ENCODE results near the gene IVD. TPM values are rescaled to one million over a fixed set of nuclear protein-coding genes. Genes with fewer than 3 reads are reported as not detected.

The IVD gene
- total RNA-seq, 8 experiments from 2014 or later = 20.3 to 93.9 (median 33.7) TPM

GRCh38 chr15:40410476-40410875, 4.9 kb downstream of the IVD start:
- in situ Hi-C loops (cut with MboI; ENCODE audit: low pct_unique_long_range_greater_than_20kb in 2 of 9, low sequenced_read_pairs in 9 of 9, unreplicated experiment in 9 of 9) = no loop called here
- no peak for ATAC-seq (replicated peaks in 6 of 8)
- Histone ChIP-seq H3K4me1 (replicated peaks in 1 of 2) (peaks cover 9 to 12% of the 10 kb centered on the region in 2 donors), H3K4me3 (no peak overlapping the region), H3K27ac (no peak overlapping the region)
- WGBS, 10 experiments = 83 to 100% (median 93%) methylated on average over 2 to 8 of the region's 11 CpGs; no CpG with 5 or more reads in 2 of the 10 experiments

- no peak overlapping the region for H3K27ac ChIP-seq
- 67 to 91% (median 81%) methylated on average over 1 to 6 of the region's 7 CpGs; no CpG with 5 or more reads in 1 of the 10 experiments for WGBS, 10 experiments
- in situ Hi-C loops (cut with MboI; ENCODE audit: low pct_unique_long_range_greater_than_20kb in 2 of 9, low sequenced_read_pairs in 9 of 9, unreplicated experiment in 9 of 9) = no loop called here
- ATAC-seq (replicated peaks in 6 of 8) = no peak
- H3K4me1 ChIP-seq (replicated peaks in 1 of 2) = peaks cover 0 to under 1% of the 10 kb centered on the region in 2 donors
- no peak overlapping the region for H3K4me3 ChIP-seq
These were observed 6.6 kb downstream of the IVD start for GRCh38 chr15:40412095-40412759.

DNA sequence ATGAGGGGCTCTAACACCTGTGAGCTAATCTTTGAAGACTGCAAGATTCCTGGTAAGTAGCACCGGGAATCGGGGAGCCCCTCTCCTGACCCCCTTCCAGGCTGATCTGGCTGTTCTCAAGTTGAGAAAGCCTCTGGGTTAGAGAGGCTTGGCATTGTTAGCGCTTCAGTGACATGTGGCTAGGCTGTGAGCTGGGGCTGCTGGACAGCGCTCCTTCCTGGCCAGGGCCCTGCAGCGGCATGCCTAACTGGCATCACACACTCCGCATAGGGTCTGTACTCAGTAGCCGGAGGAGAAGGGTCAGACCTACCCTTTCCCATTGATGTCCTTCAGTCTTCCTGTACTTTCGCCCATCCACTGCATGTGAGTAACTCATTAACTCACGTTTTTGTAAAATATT, 7.4 kb downstream of the IVD start:
- ATAC-seq (replicated peaks in 6 of 8) = no peak
- Histone ChIP-seq H3K4me1 (replicated peaks in 1 of 2) (no peaks in the 10 kb centered on the region), H3K27ac (no peak overlapping the region), H3K4me3 (no peak overlapping the region)
- in situ Hi-C loops (cut with MboI; ENCODE audit: low pct_unique_long_range_greater_than_20kb in 2 of 9, low sequenced_read_pairs in 9 of 9, unreplicated experiment in 9 of 9) = no loop called here
- WGBS, 10 experiments = 40 to 100% (median 78%) methylated on average over 1 to 8 of the region's 9 CpGs; no CpG with 5 or more reads in 2 of the 10 experiments

DNA sequence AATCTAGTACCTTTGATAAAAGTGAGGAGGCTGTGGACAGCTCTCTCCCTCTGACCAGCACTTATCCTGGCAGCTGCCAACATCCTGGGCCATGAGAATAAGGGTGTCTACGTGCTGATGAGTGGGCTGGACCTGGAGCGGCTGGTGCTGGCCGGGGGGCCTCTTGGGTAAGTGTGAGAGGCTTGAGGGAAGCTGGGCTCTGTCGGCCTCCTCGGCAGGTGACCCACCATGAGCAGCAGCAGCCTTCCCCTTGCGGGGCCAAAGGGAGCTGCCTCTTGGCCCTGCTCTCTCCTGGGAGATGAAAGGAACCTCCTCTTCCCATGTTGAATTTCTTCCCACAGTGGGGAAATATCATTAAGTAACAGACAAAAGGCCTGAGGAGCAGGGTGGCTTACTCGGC, 9.2 kb downstream of the IVD start:
- 87 to 100% (median 100%) methylated on average over 1 to 5 of the region's 7 CpGs; no CpG with 5 or more reads in 4 of the 10 experiments for WGBS, 10 experiments
- no peak for ATAC-seq (replicated peaks in 6 of 8)
- in situ Hi-C loops (cut with MboI; ENCODE audit: low pct_unique_long_range_greater_than_20kb in 2 of 9, low sequenced_read_pairs in 9 of 9, unreplicated experiment in 9 of 9) = no loop called here

GRCh38 chr15:40415226-40415625, 9.6 kb downstream of the IVD start:
- Histone ChIP-seq H3K4me1 (replicated peaks in 1 of 2) (no peaks in the 10 kb centered on the region), H3K4me3 (no peak overlapping the region), H3K27ac (no peak overlapping the region)
- WGBS, 10 experiments = 77 to 100% (median 98%) methylated on average over 1 to 9 of the region's 10 CpGs; no CpG with 5 or more reads in 2 of the 10 experiments
- no peak for ATAC-seq (replicated peaks in 6 of 8)
- in situ Hi-C loops (cut with MboI; ENCODE audit: low pct_unique_long_range_greater_than_20kb in 2 of 9, low sequenced_read_pairs in 9 of 9, unreplicated experiment in 9 of 9) = no loop called here

More for the DNA sequence above, 9.2 kb downstream of the IVD start:
- Histone ChIP-seq H3K4me3 (no peak overlapping the region), H3K4me1 (replicated peaks in 1 of 2) (no peaks in the 10 kb centered on the region), H3K27ac (no peak overlapping the region)

DNA sequence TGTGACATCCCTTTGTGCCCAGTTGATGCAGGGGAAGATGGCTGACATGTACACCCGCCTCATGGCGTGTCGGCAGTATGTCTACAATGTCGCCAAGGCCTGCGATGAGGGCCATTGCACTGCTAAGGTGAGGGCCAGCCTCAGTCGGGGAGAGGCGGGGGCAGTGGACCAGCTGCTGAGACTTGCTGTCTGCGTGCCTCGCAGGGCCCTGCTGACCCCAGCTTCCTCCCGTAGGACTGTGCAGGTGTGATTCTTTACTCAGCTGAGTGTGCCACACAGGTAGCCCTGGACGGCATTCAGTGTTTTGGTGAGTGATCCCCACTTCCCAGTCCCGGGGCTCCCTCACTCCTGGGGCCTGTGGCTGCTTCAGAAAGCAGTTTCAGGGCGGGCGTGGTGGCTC, 10.5 kb downstream of the IVD start:
- in situ Hi-C loops (cut with MboI; ENCODE audit: low pct_unique_long_range_greater_than_20kb in 2 of 9, low sequenced_read_pairs in 9 of 9, unreplicated experiment in 9 of 9) = no loop called here
- Histone ChIP-seq H3K27ac (no peak overlapping the region), H3K4me1 (replicated peaks in 1 of 2) (no peaks in the 10 kb centered on the region), H3K4me3 (no peak overlapping the region)
- 60 to 92% (median 89%) methylated on average over 1 to 7 of the region's 14 CpGs; no CpG with 5 or more reads in 7 of the 10 experiments for WGBS, 10 experiments
- no peak for ATAC-seq (replicated peaks in 6 of 8)

GRCh38 chr15:40418126-40418525, 12.5 kb downstream of the IVD start:
- H3K4me3 ChIP-seq = no peak overlapping the region
- H3K27ac ChIP-seq = no peak overlapping the region
- WGBS, 10 experiments = 79 to 100% (median 93%) methylated on average over 1 to 5 of the region's 10 CpGs; no CpG with 5 or more reads in 2 of the 10 experiments
- ATAC-seq (replicated peaks in 6 of 8) = no peak
- in situ Hi-C loops (cut with MboI; ENCODE audit: low pct_unique_long_range_greater_than_20kb in 2 of 9, low sequenced_read_pairs in 9 of 9, unreplicated experiment in 9 of 9) = no loop called here
- H3K4me1 ChIP-seq (replicated peaks in 1 of 2) = peaks cover 0 to 2% of the 10 kb centered on the region in 2 donors

DNA sequence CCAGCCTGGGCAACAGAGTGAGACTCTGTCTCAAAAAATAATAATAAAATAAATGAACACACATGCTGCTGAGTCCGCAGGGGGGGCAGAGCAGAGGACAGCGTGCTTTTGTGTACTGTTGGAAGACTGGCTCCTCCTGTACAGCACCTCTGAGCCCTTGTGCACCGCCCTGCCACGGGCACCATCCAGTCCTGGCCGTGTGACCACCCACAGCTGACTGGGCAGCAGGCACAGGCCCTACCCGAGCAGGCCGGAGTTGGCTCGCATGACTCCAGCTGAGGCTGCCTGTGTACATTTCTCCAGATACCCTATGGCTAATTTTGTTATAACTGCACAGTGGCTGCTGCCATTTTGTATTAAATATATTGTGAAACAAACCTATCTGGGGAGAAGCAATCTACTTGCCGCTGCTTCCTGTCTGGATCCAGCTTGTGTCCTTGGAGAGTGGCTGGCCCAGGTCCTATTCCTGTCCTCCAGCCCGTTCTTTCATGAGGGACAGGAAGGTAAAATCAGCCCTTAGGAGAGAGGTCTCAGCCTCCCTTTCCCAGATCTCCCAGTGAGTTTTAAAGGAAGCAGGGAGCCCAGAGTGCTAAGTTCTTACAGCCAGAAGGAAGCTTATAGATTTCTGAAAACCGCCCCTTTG, 14.6 kb downstream of the IVD start:
- Histone ChIP-seq H3K27ac (no peak overlapping the region), H3K4me1 (replicated peaks in 1 of 2) (peaks cover 0 to 2% of the 10 kb centered on the region in 2 donors), H3K4me3 (no peak overlapping the region)
- peak in 1 of 8 experiments; percentile 22 for ATAC-seq (replicated peaks in 6 of 8)
- in situ Hi-C loops (cut with MboI; ENCODE audit: low pct_unique_long_range_greater_than_20kb in 2 of 9, low sequenced_read_pairs in 9 of 9, unreplicated experiment in 9 of 9) = no loop called here
- 60 to 100% (median 89%) methylated on average over 1 to 8 of the region's 11 CpGs; no CpG with 5 or more reads in 1 of the 10 experiments for WGBS, 10 experiments

DNA sequence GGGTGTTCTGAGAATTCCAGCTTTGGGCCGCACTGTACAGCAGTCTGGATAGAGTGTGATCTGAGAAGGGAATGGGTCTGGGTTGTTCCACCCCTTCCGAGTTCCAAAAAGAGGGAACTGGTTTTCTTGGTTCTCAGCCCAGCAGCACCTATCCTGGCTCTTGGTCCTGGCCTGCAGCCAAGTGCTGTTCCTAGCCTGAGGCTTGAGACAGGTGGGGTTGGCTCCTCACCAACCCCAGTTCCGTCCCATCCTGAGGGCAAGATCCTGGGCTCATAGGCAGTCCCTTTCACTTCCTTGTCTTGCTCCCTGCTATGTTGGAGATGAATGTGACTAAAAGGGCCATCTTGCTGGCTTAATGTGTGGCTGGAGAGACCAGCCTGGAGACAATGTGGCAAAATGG, 15.2 kb downstream of the IVD start:
- 14 to 100% (median 86%) methylated on average over 1 to 2 of the region's 3 CpGs; no CpG with 5 or more reads in 5 of the 10 experiments for WGBS, 10 experiments
- Histone ChIP-seq H3K4me1 (replicated peaks in 1 of 2) (peaks cover 0 to 2% of the 10 kb centered on the region in 2 donors), H3K27ac (no peak overlapping the region), H3K4me3 (no peak overlapping the region)
- in situ Hi-C loops (cut with MboI; ENCODE audit: low pct_unique_long_range_greater_than_20kb in 2 of 9, low sequenced_read_pairs in 9 of 9, unreplicated experiment in 9 of 9) = no loop called here
- ATAC-seq (replicated peaks in 6 of 8) = no peak

DNA sequence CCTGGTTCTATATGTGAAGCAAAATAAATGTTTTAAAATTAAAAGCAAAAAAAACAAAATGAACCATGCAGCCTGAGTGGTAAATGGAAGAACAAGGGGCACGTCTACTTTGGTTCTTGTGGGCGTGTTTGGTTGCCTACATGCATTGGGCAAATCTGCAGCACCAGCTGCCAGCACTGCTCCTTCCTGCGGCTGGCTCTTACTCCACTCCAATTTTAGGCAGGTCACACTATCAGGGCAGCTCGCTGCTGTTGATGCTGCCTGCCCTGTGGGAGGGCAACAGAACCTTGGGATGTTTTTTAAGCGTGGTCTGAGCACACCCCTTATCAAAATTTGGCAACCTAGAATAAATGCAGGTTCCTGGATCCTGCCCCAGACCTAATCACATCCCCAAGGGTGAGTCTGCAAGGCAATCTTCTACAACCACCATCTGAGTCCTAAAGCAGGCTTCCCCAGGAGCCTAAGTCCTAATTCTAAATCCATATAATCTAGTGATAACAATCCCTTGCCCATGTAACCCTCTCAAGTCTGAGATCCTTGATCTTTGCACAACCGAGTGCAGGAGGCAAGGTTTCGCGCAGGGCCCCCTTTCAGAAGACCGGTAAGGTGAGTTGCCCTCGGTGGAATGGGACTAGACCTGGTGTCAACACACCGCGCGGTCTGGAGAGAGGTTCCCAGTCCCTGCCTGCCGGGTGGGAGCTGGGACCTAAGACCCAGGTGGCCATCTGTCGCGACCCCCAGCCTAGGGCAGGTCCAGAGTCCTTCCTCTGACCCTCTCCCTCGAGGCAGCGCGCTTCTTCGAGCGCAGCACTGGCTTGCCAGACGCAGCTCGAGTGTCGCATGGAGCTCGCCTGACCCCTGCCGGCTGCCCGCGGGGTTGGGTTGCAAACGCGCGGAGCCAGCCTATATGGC, 15.9 kb downstream of the IVD start:
- peak; percentile 89 to 97 (median 93) for ATAC-seq (replicated peaks in 6 of 8)
- peaks cover 0 to 2% of the 10 kb centered on the region in 2 donors for H3K4me1 ChIP-seq (replicated peaks in 1 of 2)
- WGBS, 10 experiments = 13 to 93% (median 22%) methylated on average over 2 to 6 of the region's 31 CpGs; no CpG with 5 or more reads in 4 of the 10 experiments
- H3K4me3 ChIP-seq = no peak overlapping the region
- in situ Hi-C loops (cut with MboI; ENCODE audit: low pct_unique_long_range_greater_than_20kb in 2 of 9, low sequenced_read_pairs in 9 of 9, unreplicated experiment in 9 of 9) = no loop called here
- no peak overlapping the region for H3K27ac ChIP-seq

DNA sequence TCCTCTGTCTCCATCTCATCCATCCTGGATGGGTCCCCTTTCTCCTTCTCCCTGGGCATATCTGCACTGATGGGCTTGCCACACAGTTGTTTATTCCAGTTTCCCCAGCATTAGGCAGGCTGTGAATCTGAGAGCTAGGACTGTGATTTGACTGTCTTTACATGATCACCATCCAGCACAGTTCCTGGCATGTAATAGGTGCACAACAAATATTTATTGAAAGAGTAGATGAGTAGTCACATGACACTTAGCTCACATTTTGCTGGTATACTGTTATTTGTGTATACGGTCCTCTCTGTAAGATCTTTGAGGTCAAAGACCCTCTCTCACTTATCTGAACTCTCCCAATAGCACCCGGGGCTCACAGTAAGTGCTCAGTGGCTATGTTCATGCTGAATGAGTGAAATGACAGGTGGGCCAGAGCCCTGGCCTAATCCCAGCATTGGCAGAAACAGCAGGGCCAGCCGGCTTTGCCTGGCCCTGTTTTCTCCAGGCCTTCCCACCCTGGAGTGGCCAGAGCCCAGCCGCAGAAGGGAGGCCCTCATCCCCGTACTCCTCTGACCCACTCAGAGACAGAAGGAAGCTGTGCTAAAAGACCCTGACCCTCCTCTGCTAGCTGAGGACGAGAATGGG, 19.0 kb downstream of the IVD start:
- H3K4me3 ChIP-seq = no peak overlapping the region
- in situ Hi-C loops (cut with MboI; ENCODE audit: low pct_unique_long_range_greater_than_20kb in 2 of 9, low sequenced_read_pairs in 9 of 9, unreplicated experiment in 9 of 9) = no loop called here
- WGBS, 10 experiments = 59 to 94% (median 72%) methylated on average over 1 to 4 of the region's 6 CpGs; no CpG with 5 or more reads in 4 of the 10 experiments
- ATAC-seq (replicated peaks in 6 of 8) = no peak
- H3K27ac ChIP-seq = no peak overlapping the region
- H3K4me1 ChIP-seq (replicated peaks in 1 of 2) = peaks cover 0 to 2% of the 10 kb centered on the region in 2 donors

DNA sequence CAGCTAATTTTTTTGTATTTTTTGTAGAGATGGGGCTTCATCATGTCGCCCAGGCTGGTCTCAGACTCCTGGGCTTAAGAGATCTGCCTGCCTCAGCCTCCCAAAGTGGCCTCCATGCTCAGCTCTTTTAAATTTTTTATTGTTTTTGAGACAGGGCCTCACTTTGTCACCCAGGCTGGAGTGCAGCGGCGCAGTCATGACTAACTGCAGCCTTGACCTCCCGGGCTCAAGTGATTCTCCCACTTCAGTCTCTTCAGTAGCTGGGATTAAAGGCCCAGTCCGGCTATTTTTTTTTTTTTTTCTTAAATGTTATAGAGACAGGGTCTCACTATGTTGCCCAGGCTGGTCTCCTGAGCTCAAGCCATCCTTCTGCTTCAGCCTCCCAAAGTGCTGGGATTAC, 20.1 kb downstream of the IVD start:
- Histone ChIP-seq H3K27ac (no peak overlapping the region), H3K4me1 (replicated peaks in 1 of 2) (peaks cover 0 to 2% of the 10 kb centered on the region in 2 donors), H3K4me3 (no peak overlapping the region)
- no peak for ATAC-seq (replicated peaks in 6 of 8)
- 67 to 100% (median 86%) methylated on average over 1 to 5 of the region's 5 CpGs; no CpG with 5 or more reads in 3 of the 10 experiments for WGBS, 10 experiments
- in situ Hi-C loops (cut with MboI; ENCODE audit: low pct_unique_long_range_greater_than_20kb in 2 of 9, low sequenced_read_pairs in 9 of 9, unreplicated experiment in 9 of 9) = no loop called here

Data from motor neuron (in vitro differentiated cells).